ENCODE results near the gene KRTAP10-10.

Gene KRTAP10-10

DNA sequence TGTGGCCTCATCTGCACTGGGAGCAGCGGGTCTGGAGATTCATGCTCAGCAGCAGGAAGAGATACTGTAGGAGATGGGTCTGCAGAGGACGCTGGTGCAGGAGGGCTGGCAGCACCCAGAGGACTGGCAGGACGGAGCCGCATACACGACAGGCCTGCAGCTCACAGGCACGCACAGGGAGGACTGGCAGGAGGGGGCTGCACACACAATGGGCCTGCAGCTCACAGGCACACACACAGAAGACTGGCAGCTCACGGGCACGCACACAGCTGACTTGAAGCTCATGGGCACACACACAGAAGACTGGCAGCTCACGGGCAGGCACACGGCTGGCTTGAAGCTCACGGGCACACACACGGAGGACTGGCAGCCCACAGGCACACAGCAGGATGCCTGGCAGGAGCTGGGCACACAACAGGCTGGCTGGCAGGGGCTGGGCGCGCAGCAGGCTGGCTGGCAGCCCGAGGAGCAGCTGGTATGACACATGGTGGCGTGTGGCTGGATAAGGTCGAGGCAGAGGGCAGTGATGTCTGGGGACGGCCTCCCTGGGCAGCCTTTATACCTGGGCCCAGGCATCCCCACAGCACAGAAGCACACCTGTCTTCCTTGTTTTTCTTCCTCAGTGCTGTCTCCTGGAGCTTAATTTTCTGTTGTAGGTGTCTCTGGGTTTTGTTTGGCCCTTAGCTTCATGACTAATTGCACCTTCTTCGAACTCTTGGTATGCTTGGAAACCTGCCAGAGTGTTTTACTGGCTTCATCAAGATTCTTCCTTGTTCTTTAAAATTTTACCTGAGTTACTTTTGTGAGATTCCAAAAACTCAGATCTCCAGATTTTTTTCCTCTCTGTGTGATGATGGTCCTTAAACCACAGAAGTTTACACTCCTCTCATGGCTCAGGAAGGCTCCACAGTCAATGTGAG, 29.5 kb downstream of the KRTAP10-10 start, which contains the start of gene KRTAP12-2:
Gene KRTAP12-2, minus strand, starts transcription at position 527 of the 920 bp plus-strand sequence. Its CDS starts 41 bp downstream, at position 486.
- POLR2A ChIA-PET, result no interaction called here
- DNase-seq (ENCODE audit: low read depth, low spot score), result no peak
- CTCF ChIA-PET, result no interaction called here
- TF ChIP-seq, protein P1, sequence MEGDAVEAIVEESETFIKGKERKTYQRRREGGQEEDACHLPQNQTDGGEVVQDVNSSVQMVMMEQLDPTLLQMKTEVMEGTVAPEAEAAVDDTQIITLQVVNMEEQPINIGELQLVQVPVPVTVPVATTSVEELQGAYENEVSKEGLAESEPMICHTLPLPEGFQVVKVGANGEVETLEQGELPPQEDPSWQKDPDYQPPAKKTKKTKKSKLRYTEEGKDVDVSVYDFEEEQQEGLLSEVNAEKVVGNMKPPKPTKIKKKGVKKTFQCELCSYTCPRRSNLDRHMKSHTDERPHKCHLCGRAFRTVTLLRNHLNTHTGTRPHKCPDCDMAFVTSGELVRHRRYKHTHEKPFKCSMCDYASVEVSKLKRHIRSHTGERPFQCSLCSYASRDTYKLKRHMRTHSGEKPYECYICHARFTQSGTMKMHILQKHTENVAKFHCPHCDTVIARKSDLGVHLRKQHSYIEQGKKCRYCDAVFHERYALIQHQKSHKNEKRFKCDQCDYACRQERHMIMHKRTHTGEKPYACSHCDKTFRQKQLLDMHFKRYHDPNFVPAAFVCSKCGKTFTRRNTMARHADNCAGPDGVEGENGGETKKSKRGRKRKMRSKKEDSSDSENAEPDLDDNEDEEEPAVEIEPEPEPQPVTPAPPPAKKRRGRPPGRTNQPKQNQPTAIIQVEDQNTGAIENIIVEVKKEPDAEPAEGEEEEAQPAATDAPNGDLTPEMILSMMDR (IDR thresholded peaks at IDR 0.05; ENCODE audit: insufficient read depth, low read length, missing control alignments), result no peak
- H3K4me3 ChIP-seq (ENCODE audit: low read depth, low read length), result no peak within 1 kb of the TSS

DNA sequence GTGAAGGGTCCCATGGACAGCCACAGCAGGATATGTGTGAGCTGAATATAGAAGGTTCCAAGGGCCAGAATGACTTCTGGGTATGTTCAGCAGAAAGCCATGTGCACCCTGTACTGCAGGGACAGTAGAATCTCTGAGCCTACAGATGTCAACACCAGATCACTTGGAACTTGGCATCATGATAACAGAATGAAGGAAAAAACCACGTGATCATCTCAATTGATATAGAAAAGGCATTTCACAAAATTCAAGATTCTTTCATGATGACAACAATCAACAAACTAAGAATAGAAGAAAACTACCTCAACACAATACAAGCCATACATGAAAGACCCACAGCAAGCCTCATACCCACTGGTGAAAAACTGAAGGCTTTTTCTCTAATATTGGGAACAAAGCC, 30.5 kb downstream of the KRTAP10-10 start:
- ChIA-PET CTCF (no interaction called here), POLR2A (no interaction called here)
- no peak overlapping the region for H3K4me3 ChIP-seq (ENCODE audit: low read depth, low read length)
- DNase-seq (ENCODE audit: low read depth, low spot score), result no peak
- TF ChIP-seq, protein P1 (IDR thresholded peaks at IDR 0.05; ENCODE audit: insufficient read depth, low read length, missing control alignments), result no peak

DNA sequence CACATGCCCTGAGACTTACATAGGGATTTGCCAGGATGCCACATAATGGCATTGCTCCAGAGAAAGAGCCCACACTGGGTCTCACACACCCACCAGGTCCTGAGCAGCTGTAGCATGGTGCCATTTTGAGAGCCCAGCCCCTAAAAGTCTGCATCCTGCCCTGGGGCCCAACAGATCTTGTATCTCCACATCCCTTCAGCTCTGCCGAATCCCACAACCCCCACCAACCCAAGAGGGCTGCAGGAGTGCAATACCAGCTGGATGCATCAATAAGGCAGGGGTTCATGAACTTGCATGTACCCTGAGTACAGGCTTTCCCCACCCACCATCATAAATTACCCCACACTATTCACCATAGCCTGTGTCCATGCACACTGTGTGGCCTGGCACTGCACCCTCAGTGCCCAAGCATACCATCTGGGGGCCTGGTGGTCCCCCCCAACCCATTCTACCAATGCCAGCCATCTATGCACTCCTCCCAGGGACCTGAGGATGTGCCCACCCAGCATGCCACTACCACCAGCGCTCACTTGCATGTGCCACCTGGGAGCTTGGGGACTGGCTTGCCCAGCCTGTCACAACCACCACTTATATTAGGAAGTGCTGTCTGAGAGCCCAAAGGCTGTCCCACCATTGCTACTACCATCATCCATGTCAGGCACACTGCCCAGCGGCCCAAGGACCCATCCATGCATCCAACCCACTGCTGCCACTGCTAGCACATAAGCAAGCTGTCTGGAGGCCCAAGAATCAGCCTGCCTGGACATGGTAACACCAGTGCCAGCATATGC, 33.7 kb downstream of the KRTAP10-10 start:
- DNase-seq (ENCODE audit: low read depth, low spot score), result no peak
- ChIA-PET POLR2A (no interaction called here), CTCF (no interaction called here)

DNA sequence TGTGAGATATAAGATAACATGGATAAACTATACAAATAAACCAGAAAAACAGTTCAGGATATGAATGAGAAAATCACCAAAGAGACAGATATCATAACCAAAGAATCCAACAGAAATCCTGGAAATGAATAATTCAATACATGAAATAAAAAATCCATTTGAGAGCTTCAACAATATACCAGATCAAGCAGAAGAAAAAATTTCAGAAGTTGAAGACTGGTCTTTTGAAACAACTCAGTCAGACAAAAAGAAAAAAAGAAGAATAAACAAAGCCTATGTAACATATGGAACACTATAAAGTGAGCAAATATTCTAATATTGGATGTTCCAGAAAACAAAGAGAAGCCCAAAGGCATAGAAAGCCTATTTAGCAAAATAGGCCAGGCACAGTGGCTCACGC, 34.8 kb downstream of the KRTAP10-10 start:
- POLR2A ChIA-PET, result no interaction called here
- H3K4me3 ChIP-seq (ENCODE audit: low read depth, low read length), result no peak overlapping the region
- CTCF ChIA-PET, result no interaction called here
- TF ChIP-seq, protein P1 (IDR thresholded peaks at IDR 0.05; ENCODE audit: insufficient read depth, low read length, missing control alignments), result no peak
- DNase-seq (ENCODE audit: low read depth, low spot score), result no peak

More for the DNA sequence above, 33.7 kb downstream of the KRTAP10-10 start:
- TF ChIP-seq, protein P1 (IDR thresholded peaks at IDR 0.05; ENCODE audit: insufficient read depth, low read length, missing control alignments), result no peak
- no peak overlapping the region for H3K4me3 ChIP-seq (ENCODE audit: low read depth, low read length)

DNA sequence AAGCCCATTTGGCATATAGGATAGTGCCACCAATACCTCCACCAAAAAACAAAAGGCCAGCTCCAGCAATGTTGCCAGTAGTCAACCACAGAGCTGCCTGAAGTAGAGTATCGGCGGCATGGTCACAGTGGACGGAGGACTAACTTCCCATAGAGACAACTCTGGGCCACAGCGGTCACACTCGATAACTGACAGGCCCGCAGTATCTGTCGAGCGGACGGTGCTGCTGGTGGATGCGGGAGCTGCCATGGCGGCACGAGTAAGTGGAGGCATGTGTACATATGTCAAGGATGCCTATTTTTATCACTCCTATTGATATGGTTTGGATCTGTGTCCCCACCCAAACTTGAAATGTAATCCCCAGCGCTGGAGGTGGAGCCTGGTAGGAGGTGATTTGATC, 40.7 kb downstream of the KRTAP10-10 start:
- ChIA-PET CTCF (no interaction called here), POLR2A (no interaction called here)
- DNase-seq (ENCODE audit: low read depth, low spot score), result no peak
- TF ChIP-seq, protein P1 (IDR thresholded peaks at IDR 0.05; ENCODE audit: insufficient read depth, low read length, missing control alignments), result no peak
- H3K4me3 ChIP-seq (ENCODE audit: low read depth, low read length), result no peak overlapping the region

DNA sequence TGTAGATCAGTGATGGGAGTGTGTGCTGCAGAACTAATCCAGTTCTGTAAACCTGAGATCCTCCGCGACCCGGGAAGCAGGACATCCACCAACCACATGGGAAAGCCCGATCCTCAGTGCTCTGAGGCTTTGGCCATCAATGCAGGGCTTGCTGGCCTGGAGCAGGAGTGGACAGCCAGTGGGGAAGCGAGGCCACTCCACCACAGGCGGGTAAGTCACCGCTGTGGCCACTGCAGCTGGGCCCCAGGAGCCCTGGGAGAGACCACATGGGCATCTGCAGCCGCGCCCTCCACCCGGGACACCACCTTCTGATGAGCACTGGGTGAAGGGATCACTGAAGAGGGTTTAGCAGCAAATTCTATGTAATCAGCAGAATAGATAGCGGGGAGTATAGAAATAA, 44.0 kb downstream of the KRTAP10-10 start:
- ChIA-PET CTCF (no interaction called here), POLR2A (no interaction called here)
- TF ChIP-seq, protein P1 (IDR thresholded peaks at IDR 0.05; ENCODE audit: insufficient read depth, low read length, missing control alignments), result no peak
- no peak for DNase-seq (ENCODE audit: low read depth, low spot score)
- H3K4me3 ChIP-seq (ENCODE audit: low read depth, low read length), result no peak overlapping the region
